Vagina (tissue), 2 donors: ENCODE data around the gene FAM168B.

Source experiments
- POLR2A ChIP-seq, 2 donors: fragments of 450-650 bp; IDR thresholded peaks; one replicate each; pipeline ENCODE4 v1.6.1; 2017; ENCODE audit warnings: antibody characterized with exemption in 2 of 2, mild to moderate bottlenecking in 2 of 2, moderate library complexity in 2 of 2
- POLR2AphosphoS5 ChIP-seq, 2 donors: sonication (generic); formaldehyde crosslinking; IDR thresholded peaks; one replicate each; pipeline ENCODE4 v1.9.0; 2017; ENCODE audit warnings: antibody characterized with exemption in 2 of 2, mild to moderate bottlenecking in 2 of 2, low read depth in 1 of 2; ENCODE audit not compliant: insufficient read depth in 1 of 2
- TF ChIP-seq, protein P1 (sequence below), 3 experiments: fragments of 450-650 bp in 2 of 3; fragments of 200-600 bp in 1 of 3; sonication (generic) in 1 of 3; IDR thresholded peaks; one replicate each; pipeline ENCODE4 v1.5.1; 2017 to 2019; ENCODE audit warnings: antibody characterized with exemption in 3 of 3, mild to moderate bottlenecking in 2 of 3, moderate library complexity in 2 of 3

- TF ChIP-seq POLR2A (IDR thresholded peaks at IDR 0.05): no peak
- TF ChIP-seq, protein P1, sequence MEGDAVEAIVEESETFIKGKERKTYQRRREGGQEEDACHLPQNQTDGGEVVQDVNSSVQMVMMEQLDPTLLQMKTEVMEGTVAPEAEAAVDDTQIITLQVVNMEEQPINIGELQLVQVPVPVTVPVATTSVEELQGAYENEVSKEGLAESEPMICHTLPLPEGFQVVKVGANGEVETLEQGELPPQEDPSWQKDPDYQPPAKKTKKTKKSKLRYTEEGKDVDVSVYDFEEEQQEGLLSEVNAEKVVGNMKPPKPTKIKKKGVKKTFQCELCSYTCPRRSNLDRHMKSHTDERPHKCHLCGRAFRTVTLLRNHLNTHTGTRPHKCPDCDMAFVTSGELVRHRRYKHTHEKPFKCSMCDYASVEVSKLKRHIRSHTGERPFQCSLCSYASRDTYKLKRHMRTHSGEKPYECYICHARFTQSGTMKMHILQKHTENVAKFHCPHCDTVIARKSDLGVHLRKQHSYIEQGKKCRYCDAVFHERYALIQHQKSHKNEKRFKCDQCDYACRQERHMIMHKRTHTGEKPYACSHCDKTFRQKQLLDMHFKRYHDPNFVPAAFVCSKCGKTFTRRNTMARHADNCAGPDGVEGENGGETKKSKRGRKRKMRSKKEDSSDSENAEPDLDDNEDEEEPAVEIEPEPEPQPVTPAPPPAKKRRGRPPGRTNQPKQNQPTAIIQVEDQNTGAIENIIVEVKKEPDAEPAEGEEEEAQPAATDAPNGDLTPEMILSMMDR (IDR thresholded peaks at IDR 0.05): no peak
- no peak for TF ChIP-seq POLR2AphosphoS5 (IDR thresholded peaks at IDR 0.05; ENCODE audit: insufficient read depth in 1 of 2, low read depth in 1 of 2)
These were observed 45.2 kb downstream of the FAM168B start for GRCh38 chr2:131047920-131048560.
